ENCODE data around the gene ILF2.

DNA sequence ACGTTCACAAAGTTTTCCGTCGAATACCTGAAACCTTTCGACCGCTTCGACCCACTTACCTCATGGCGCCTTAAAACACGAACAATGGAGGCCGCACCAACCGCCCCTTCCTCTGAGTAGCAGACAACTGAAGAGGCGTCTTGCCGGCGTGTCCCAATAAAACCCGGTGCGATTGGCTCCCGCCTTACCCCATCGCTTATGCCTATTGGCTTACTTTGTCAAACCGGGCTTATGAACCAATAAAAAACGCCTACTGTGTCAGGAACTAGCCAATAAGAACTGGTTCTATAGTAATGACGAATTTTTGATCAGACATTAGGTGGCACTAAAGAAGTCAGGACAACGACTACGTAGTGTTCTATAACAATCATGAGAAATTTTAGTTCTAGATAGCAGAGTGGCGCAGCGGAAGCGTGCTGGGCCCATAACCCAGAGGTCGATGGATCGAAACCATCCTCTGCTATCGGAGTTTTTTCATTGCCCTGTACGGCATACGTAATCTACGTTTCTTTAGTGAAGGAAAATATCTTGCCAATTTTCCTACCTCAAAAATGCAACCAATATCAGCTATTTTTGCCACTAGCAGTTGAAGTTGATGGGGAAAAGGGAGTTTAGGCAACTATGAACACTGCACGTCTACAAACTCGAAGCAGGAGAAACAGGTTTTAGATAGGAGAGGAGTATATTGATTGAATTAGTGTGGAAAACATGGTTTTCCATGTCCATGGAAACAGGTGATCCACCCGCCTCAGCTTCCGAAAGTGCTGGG is at the start of gene ILF2:
- no peak for TF ChIP-seq ZBTB33 (IDR thresholded peaks at IDR 0.05; ENCODE audit: borderline replicate concordance, low read depth)
- TF ChIP-seq USF2 (IDR thresholded peaks at IDR 0.05; ENCODE audit: borderline replicate concordance, low read depth, low read length) = no peak
- TF ChIP-seq, protein P1, sequence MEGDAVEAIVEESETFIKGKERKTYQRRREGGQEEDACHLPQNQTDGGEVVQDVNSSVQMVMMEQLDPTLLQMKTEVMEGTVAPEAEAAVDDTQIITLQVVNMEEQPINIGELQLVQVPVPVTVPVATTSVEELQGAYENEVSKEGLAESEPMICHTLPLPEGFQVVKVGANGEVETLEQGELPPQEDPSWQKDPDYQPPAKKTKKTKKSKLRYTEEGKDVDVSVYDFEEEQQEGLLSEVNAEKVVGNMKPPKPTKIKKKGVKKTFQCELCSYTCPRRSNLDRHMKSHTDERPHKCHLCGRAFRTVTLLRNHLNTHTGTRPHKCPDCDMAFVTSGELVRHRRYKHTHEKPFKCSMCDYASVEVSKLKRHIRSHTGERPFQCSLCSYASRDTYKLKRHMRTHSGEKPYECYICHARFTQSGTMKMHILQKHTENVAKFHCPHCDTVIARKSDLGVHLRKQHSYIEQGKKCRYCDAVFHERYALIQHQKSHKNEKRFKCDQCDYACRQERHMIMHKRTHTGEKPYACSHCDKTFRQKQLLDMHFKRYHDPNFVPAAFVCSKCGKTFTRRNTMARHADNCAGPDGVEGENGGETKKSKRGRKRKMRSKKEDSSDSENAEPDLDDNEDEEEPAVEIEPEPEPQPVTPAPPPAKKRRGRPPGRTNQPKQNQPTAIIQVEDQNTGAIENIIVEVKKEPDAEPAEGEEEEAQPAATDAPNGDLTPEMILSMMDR (IDR thresholded peaks at IDR 0.05) = peak; percentile 33
- no peak for TF ChIP-seq EZH2phosphoT487 (IDR thresholded peaks at IDR 0.05; ENCODE audit: borderline replicate concordance, low read depth)

Measured in SK-N-SH (cell line).